Loucy (cell line): ENCODE data around the gene AQP12B.

Experiments used
- H2AFZ ChIP-seq: fragments of 200-600 bp; sonication (generic); 2 replicates; pipeline ENCODE4 v1.6.0; 2016; ENCODE audit warnings: antibody characterized with exemption, mild to moderate bottlenecking, low read length, moderate library complexity
- H3F3A ChIP-seq: fragments of 200-600 bp; 2 replicates; pipeline ENCODE4 v1.6.0; 2016; ENCODE audit warnings: antibody characterized with exemption, low read depth, mild to moderate bottlenecking
- H3K27me3 ChIP-seq: fragments of 200-600 bp; sonication (generic); 2 replicates; pipeline ENCODE4 v1.6.1; 2014; ENCODE audit warnings: low read length, mild to moderate bottlenecking; ENCODE audit not compliant: insufficient read depth, poor library complexity, severe bottlenecking
- H3K36me3 ChIP-seq: fragments of 200-600 bp; sonication (generic); 2 replicates; pipeline ENCODE4 v1.6.1; 2016; ENCODE audit warnings: low read length; ENCODE audit not compliant: insufficient read depth
- H3K4me1 ChIP-seq: fragments of 200-600 bp; sonication (generic); 2 replicates; pipeline ENCODE4 v1.5.1; 2014; ENCODE audit warnings: low read length, mild to moderate bottlenecking; ENCODE audit not compliant: insufficient read depth, poor library complexity, severe bottlenecking
- H3K4me2 ChIP-seq: fragments of 200-600 bp; sonication (generic); 2 replicates; pipeline ENCODE4 v1.6.0; 2014; ENCODE audit warnings: antibody characterized with exemption, low read length, low read depth, mild to moderate bottlenecking; ENCODE audit not compliant: poor library complexity, severe bottlenecking
- H3K4me3 ChIP-seq: fragments of 200-600 bp; sonication (generic); 2 replicates; pipeline ENCODE4 v1.5.1; 2014; ENCODE audit warnings: low read length, mild to moderate bottlenecking, mixed read lengths; ENCODE audit not compliant: poor library complexity, severe bottlenecking
- H3K79me2 ChIP-seq: fragments of 200-600 bp; sonication (generic); 2 replicates; pipeline ENCODE4 v1.6.1; 2014; ENCODE audit warnings: low read length; ENCODE audit not compliant: insufficient read depth
- H3K9ac ChIP-seq: fragments of 200-600 bp; sonication (generic); 2 replicates; pipeline ENCODE4 v1.6.0; 2014; ENCODE audit warnings: mild to moderate bottlenecking, low read depth, low read length, moderate library complexity; ENCODE audit not compliant: poor library complexity, severe bottlenecking
- H3K9me2 ChIP-seq: fragments of 200-600 bp; sonication (generic); replicated peaks from 2 replicates; pipeline ENCODE4 v1.6.1; 2016; ENCODE audit warnings: low read depth, low read length, mixed read lengths
- H3K9me3 ChIP-seq: fragments of 200-600 bp; sonication (generic); 2 replicates; pipeline ENCODE4 v1.6.1; 2014; ENCODE audit warnings: mild to moderate bottlenecking, antibody characterized with exemption, low read length, low read depth; ENCODE audit not compliant: insufficient read depth
- H4K20me1 ChIP-seq: fragments of 200-600 bp; sonication (generic); 2 replicates; pipeline ENCODE4 v1.6.0; 2014; ENCODE audit warnings: antibody characterized with exemption, low read length, mild to moderate bottlenecking; ENCODE audit not compliant: insufficient read depth, poor library complexity, severe bottlenecking
- CTCF ChIP-seq: fragments of 200-600 bp; sonication (generic); conservative IDR thresholded peaks from 2 replicates; pipeline ENCODE4 v1.5.1; 2014; ENCODE audit warnings: mild to moderate bottlenecking, antibody characterized with exemption, low read length
- EZH2phosphoT487 ChIP-seq: fragments of 200-600 bp; IDR thresholded peaks from 2 replicates; pipeline ENCODE4 v1.6.1; 2018; ENCODE audit warnings: antibody characterized with exemption, mild to moderate bottlenecking, moderate library complexity, borderline replicate concordance

AQP12B gene

GRCh38 chr2:240716130-240716798, 33.6 kb upstream of the AQP12B start:
- H3K27me3 ChIP-seq, result no peaks in the 10 kb centered on the region
- H3K4me2 ChIP-seq, result no peak overlapping the region
- no peaks in the 10 kb centered on the region for H3K79me2 ChIP-seq
- H3K9ac ChIP-seq, result no peak overlapping the region
- no peaks in the 10 kb centered on the region for H3K36me3 ChIP-seq
- H3K9me2 ChIP-seq, result no peaks in the 10 kb centered on the region
- H4K20me1 ChIP-seq, result no peaks in the 10 kb centered on the region
- H2AFZ ChIP-seq, result no peak overlapping the region
- TF ChIP-seq EZH2phosphoT487 (no peak), CTCF (no peak)
- no peaks in the 10 kb centered on the region for H3F3A ChIP-seq
- H3K9me3 ChIP-seq, result no peaks in the 10 kb centered on the region
- H3K4me1 ChIP-seq, result no peaks in the 10 kb centered on the region
- no peak overlapping the region for H3K4me3 ChIP-seq

- Histone ChIP-seq H3K9me2 (no peaks in the 10 kb centered on the region), H3K36me3 (no peaks in the 10 kb centered on the region), H3K4me2 (no peak overlapping the region), H2AFZ (no peak overlapping the region), H3K4me3 (no peak overlapping the region), H3K4me1 (no peaks in the 10 kb centered on the region), H3F3A (no peaks in the 10 kb centered on the region), H3K79me2 (no peaks in the 10 kb centered on the region), H4K20me1 (no peaks in the 10 kb centered on the region), H3K27me3 (no peaks in the 10 kb centered on the region), H3K9ac (no peak overlapping the region), H3K9me3 (no peaks in the 10 kb centered on the region)
- no peak for TF ChIP-seq EZH2phosphoT487
Measured at GRCh38 chr2:240714747-240715725, 32.4 kb upstream of the AQP12B start.

GRCh38 chr2:240713928-240714746, 31.5 kb upstream of the AQP12B start:
- no peaks in the 10 kb centered on the region for H3K27me3 ChIP-seq

More at GRCh38 chr2:240713928-240714746, 31.5 kb upstream of the AQP12B start:
- Histone ChIP-seq H3K9ac (no peak overlapping the region), H4K20me1 (no peaks in the 10 kb centered on the region), H3K9me2 (no peaks in the 10 kb centered on the region), H2AFZ (no peak overlapping the region), H3K9me3 (no peaks in the 10 kb centered on the region), H3K4me3 (no peak overlapping the region), H3K4me2 (no peak overlapping the region), H3K4me1 (no peaks in the 10 kb centered on the region), H3K36me3 (no peaks in the 10 kb centered on the region), H3K79me2 (no peaks in the 10 kb centered on the region), H3F3A (no peaks in the 10 kb centered on the region)
- TF ChIP-seq CTCF, result no peak
- no peak for TF ChIP-seq EZH2phosphoT487
